HG03432 (cell line): Measurements from ENCODE around the gene SH2D4B.
A peak's percentile ranks its signal among the peaks of the same experiment; 100 is the strongest.

Source experiments
- ATAC-seq: cut with Tn5 transposase; IDR thresholded peaks from one replicate; pipeline ENCODE4 v1.9.1; 2021; ENCODE audit warnings: mild to moderate bottlenecking, moderate library complexity; ENCODE audit not compliant: unreplicated experiment

The SH2D4B gene

DNA sequence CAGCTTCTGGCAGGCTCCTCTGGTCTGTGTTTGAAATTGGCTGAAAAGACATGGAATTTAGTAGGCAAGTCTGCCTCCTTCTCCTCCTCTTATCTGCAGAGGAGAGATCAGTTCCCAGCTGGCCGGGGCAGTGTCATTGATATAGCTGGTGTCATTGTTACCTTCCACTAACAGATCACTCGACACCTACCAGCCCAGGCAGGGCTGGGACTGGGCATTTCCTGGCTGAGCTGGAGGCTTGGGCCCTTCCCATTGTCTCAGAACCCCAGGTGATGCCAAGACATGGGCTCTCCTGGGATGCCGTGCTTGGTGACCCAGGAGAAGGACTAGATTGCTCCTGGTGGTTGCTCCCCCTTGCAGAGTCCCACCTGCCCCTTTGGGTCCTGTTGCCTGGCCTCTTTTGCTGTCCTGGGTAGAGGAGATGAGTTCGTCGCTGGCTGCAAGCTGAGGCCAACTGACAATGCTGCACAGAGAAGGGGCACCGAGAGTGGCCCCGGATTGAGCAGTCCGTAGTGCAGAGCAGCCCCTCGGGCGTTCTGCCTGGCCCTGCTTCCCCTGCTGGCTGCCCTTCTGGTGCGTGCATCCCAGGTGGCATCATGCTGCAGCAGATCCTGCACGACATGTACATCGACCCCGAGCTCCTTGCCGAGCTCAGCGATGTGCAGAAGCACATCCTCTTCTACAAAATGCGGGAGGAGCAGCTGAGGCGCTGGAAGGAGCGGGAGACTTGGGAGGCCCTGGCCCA is at the start of gene SH2D4B:
TSS of gene SH2D4B (plus strand) at position 167 of the 745 bp plus-strand sequence. CDS start at position 597, 430 bp downstream.
- ATAC-seq: no peak

GRCh38 chr10:80488539-80489066 is 49.1 kb upstream of the SH2D4B start:
- ATAC-seq: no peak

DNA sequence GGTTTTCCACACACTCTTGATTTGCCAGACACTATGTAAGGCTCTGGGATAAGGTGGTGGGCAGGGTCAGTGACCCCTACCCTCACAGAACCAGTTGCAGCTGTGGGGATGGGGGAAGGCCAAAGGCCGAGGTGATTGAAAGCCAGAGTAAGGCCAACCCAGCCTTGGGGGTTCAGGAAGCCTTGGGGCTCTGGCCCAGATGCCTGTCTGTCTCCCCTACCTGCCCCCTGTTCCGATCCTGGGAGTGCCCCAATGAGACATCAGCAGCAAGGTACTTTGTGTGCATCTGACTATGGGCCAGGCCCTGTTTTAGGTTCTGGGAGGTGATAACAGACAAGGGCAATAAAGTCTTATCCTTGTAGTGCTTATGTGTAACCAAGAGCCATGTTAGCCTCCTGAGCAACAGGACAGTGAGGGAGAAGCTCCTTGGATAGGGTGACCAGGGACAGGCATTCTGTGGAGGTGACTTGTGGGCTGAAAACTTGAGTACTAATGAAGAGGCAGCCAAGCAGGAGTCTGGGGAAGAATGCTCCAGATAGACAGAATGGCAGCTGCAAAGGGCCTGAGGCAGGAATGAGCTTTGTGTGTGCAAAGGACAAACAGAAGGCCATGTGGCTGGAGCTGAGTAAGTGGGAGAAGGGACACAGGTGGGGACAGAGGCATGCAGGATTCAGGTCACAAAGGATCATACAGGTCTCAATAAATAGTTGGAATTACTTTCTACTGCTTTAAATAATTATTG is 48.2 kb upstream of the SH2D4B start:
- ATAC-seq: no peak

- no peak for ATAC-seq
These were observed 46.2 kb upstream of the SH2D4B start for GRCh38 chr10:80491251-80492102.

GRCh38 chr10:80492848-80493521 is 44.7 kb upstream of the SH2D4B start:
- ATAC-seq: peak; percentile 35

GRCh38 chr10:80493522-80494051 is 44.1 kb upstream of the SH2D4B start:
- peak; percentile 54 for ATAC-seq

DNA sequence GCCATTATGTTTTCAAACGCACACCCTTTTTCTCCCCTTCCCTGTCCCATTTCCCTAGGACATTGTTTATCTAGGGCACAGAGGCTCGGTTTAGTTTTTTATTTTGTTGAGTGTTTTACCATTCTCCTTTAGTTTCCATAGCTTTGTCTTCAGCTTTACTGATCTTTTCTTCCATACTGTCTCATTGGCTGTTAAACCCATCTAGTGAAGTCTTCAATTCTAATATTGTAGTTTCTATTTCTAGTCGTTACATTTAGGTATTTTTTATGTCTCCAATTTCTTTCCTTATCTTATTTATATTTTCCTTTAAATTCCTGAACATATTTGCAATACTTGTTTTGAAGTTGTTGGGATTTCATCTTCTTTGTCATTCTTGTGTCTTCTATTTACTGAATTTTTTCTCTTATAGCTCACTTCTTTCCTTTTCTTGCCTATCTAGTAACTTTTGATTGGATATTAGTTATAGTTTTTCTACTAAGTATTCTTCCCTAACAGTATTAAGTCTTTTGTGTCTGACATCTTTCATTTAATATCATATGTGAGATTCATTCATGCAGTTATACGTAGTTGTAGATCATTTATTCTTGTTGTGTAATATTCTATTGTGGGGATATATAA is 41.0 kb upstream of the SH2D4B start:
- ATAC-seq: no peak

- ATAC-seq: no peak
These were observed 40.3 kb upstream of the SH2D4B start for GRCh38 chr10:80497187-80498077.

GRCh38 chr10:80498078-80498832 is 39.4 kb upstream of the SH2D4B start:
- no peak for ATAC-seq

DNA sequence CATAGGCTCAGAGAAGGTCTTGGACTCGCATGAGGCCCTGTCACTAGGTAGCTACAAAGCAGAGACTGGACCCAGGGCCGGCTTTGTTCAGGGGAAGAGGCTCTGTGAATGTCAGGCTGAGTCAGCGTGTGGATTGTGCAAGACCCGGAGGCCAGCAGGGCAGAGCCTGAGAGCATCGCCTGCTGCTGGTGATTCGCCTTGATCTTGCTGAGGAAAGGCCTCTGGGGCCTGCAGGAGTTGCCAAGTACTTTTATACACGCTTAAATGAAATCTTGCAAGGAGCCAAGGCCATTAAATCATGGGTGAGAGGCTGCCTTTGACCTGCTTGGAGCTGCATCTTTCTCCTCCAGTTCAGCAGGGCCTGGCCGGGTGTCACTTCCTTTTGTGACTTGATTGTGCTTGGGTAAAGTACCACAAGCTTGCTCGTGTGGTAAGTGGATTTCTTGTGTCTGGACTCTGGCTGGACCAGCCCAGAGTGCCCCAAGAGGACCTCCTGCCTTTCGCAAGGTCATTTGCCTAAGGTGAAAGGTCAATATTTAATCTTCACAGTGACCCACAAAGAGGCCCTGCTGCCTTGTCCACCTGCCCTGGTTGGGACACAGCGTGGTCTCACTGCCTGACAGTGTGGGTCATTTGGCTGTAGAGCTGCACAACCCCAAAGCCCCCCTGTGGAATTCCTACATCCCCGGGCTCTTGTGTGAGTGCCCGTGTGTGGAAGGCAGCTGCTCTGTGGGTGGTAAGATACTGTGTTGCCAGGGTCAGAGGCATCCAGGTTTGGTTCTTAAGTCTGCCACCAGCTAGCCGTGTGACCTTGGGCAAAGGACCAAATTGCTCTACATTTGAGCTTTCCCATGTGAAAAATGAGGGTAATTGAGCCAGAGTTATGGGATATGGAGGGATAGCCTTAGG is 38.6 kb upstream of the SH2D4B start:
- peak; percentile 35 for ATAC-seq

- peak; percentile 67 for ATAC-seq
These were observed 36.9 kb upstream of the SH2D4B start for GRCh38 chr10:80500572-80501380.

DNA sequence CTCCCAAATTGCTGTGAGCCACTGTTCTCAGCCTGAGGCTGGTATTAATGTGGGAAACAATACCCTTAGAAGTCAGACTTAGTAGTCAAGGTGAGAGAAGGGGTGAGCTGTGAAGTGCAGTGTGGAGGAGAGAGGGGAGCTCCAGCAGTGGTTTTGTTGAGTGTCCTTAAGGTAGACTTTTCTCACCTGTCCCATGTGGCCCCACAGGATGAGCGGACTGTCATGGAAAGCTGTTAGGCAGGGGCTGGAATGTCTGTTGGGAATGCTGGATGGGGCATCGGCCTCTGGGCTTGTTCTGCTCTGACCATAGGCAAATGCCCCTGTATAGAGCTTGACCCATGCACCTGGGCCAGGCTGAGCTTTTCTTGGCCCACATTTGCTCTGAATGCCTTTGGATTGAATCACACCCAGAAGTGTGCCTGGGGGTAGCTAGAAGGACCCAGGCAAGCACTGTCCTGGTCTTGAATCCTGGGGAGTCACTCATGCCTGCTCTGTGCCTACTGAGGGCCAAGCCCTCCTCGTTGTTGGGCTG is 36.3 kb upstream of the SH2D4B start:
- no peak for ATAC-seq

DNA sequence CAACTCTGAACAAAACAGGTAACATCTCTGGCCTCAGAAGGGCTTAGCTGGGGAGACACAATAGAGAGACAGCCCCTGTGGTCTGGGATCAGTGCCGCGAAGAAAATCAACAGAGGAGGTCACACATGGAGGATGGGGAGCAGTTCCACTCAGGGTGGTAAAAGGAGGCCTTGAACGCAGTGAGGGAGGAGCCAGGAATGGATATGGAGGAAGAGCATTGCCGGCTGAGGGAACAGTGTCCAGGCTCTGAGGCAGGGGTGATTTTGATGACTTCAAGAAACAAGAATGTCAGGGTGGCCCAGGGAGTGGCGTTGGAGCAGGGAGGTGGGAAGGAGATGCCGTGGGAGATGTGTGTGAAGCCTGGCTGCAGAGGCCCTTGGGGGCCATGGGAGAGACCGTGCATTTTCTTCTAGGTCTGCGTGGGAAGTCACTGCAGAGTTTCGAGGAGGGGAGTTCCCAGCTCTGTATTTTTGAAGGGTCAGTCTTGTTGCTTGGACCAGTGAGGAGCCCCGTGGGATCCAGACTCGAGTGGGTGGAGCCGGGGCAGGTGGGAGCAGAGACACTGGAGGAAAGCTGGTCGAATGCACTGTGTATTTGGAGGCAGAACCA is 35.7 kb upstream of the SH2D4B start:
- no peak for ATAC-seq

DNA sequence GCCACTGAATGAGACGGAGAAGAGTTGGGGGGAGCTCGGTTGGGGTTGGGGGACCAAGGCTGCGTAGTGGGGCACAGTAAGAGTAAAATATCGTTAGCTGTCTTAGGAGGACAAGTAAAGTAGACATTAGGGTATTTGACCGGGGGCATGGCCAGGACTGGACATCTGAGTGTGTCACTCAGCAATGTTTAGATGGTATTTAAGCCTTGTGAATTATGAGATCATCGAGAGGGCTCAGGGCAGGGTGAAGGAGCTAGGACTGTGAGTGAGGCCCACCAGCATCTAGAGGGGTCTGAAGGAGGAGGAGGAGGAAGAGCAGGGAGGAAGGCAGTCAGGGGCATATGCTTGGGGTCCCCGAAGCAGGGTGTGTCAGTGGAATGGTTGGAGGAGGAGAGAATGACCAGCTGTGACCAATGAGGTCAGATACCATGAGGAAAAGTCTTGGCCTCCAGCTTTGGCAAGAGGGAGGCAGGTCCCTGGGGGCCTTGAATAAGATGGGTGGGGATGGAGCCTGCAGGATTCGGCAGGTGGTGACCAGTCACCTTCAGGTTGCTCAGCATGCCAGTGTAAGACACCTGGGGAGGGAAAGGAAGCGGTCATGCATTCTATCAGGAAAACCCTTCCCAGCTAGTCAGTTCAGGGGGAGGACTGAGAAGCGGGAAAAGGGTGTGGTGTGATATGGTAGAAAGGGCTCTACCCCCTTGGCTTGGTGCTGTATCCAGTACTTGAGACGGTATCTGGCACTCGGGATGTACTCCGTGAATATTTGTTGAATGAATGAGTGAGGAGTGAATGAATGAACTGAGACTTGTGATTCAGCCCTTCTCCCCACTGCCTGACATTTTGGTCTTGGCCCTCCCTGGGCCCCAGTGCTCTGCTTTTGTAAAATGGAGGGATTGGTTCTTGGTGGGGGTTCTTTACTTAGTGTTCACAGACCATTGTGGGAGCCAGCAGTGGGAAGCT is 34.8 kb upstream of the SH2D4B start:
- ATAC-seq: no peak
